Measurements from ENCODE around the gene HEMK1. TPM values are rescaled to one million over a fixed set of nuclear protein-coding genes. Genes with fewer than 3 reads are reported as not detected.

The HEMK1 gene
- total RNA-seq, 2 experiments from 2014 or later = 19.3 to 27.4 TPM

- intact Hi-C loops (cut with micrococcal nuclease; ENCODE audit: unreplicated experiment) = no loop called here
- Histone ChIP-seq H4K20me1 (ENCODE audit: insufficient read depth, low read length) (no peaks in the 10 kb centered on the region; the same call in 1 of the 2 replicates), H3K4me2 (ENCODE audit: low read length) (no peak overlapping the region), H2AFZ (ENCODE audit: low read length) (no peak overlapping the region), H3K9me3 (ENCODE audit: low read length) (no peaks in the 10 kb centered on the region), H3K27ac (ENCODE audit: low read depth, low read length, poor library complexity, severe bottlenecking) (no peak overlapping the region), H3K36me3 (ENCODE audit: insufficient read depth, low read length) (no peaks in the 10 kb centered on the region), H3K4me1 (ENCODE audit: insufficient read depth, low read length, poor library complexity, severe bottlenecking) (peaks cover 9% of the 10 kb centered on the region), H3K79me2 (ENCODE audit: insufficient read depth, low read depth, low read length) (no peaks in the 10 kb centered on the region), H3K9me2 (ENCODE audit: insufficient read depth, low read length) (no peaks in the 10 kb centered on the region), H3K4me3 (ENCODE audit: low read depth, low read length, poor library complexity, severe bottlenecking) (no peak overlapping the region)
- no TSS peak for BruUV-seq (replicated peaks)
- DNase-seq (ENCODE audit: low spot score) = no peak
- TF ChIP-seq CTCF (conservative IDR thresholded peaks at IDR 0.05; ENCODE audit: low read length) (no peak), EZH2phosphoT487 (IDR thresholded peaks at IDR 0.05; ENCODE audit: borderline replicate concordance, low read depth, low read length) (no peak)
- CTCF ChIA-PET (ENCODE audit: unreplicated experiment) = no interaction called here
- POLR2A ChIA-PET = interaction anchor here (0.9 kb wide), 1 partner anchor 89 kb away, joined by 4 read pairs; no protein-coding TSS in a partner anchor
Observed at GRCh38 chr3:50562861-50563260, 6.5 kb upstream of the HEMK1 start.

GRCh38 chr3:50563867-50564266 lies 5.5 kb upstream of the HEMK1 start:
- intact Hi-C loops (cut with micrococcal nuclease; ENCODE audit: unreplicated experiment) = no loop called here
- POLR2A ChIA-PET = interaction anchor here (0.9 kb wide), 1 partner anchor 88 kb away, joined by 4 read pairs; no protein-coding TSS in a partner anchor
- DNase-seq (ENCODE audit: low spot score) = no peak
- no TSS peak for BruUV-seq (replicated peaks)
- Histone ChIP-seq H3K4me3 (ENCODE audit: low read depth, low read length, poor library complexity, severe bottlenecking) (no peak overlapping the region), H2AFZ (ENCODE audit: low read length) (no peak overlapping the region), H4K20me1 (ENCODE audit: insufficient read depth, low read length) (no peaks in the 10 kb centered on the region; the same call in 1 of the 2 replicates), H3K36me3 (ENCODE audit: insufficient read depth, low read length) (no peaks in the 10 kb centered on the region), H3K4me1 (ENCODE audit: insufficient read depth, low read length, poor library complexity, severe bottlenecking) (peaks cover 15% of the 10 kb centered on the region), H3K4me2 (ENCODE audit: low read length) (no peak overlapping the region), H3K79me2 (ENCODE audit: insufficient read depth, low read depth, low read length) (no peaks in the 10 kb centered on the region), H3K27ac (ENCODE audit: low read depth, low read length, poor library complexity, severe bottlenecking) (no peak overlapping the region), H3K9me2 (ENCODE audit: insufficient read depth, low read length) (no peaks in the 10 kb centered on the region), H3K9me3 (ENCODE audit: low read length) (no peaks in the 10 kb centered on the region)
- CTCF ChIA-PET (ENCODE audit: unreplicated experiment) = no interaction called here
- TF ChIP-seq EZH2phosphoT487 (IDR thresholded peaks at IDR 0.05; ENCODE audit: borderline replicate concordance, low read depth, low read length) = no peak
- no peak for TF ChIP-seq CTCF (conservative IDR thresholded peaks at IDR 0.05; ENCODE audit: low read length)

- no peak overlapping the region for H3K27ac ChIP-seq (ENCODE audit: low read depth, low read length, poor library complexity, severe bottlenecking)
- BruUV-seq (replicated peaks) = no TSS peak
- ChIA-PET CTCF (ENCODE audit: unreplicated experiment) (no interaction called here), POLR2A (no interaction called here)
- no peaks in the 10 kb centered on the region; the same call in 1 of the 2 replicates for H4K20me1 ChIP-seq (ENCODE audit: insufficient read depth, low read length)
- no peak for DNase-seq (ENCODE audit: low spot score)
- no peak overlapping the region for H3K4me3 ChIP-seq (ENCODE audit: low read depth, low read length, poor library complexity, severe bottlenecking)
- H3K9me3 ChIP-seq (ENCODE audit: low read length) = no peaks in the 10 kb centered on the region
- H3K4me1 ChIP-seq (ENCODE audit: insufficient read depth, low read length, poor library complexity, severe bottlenecking) = peaks cover 15% of the 10 kb centered on the region
- no peak overlapping the region for H3K4me2 ChIP-seq (ENCODE audit: low read length)
- H3K9me2 ChIP-seq (ENCODE audit: insufficient read depth, low read length) = no peaks in the 10 kb centered on the region
- no peaks in the 10 kb centered on the region for H3K79me2 ChIP-seq (ENCODE audit: insufficient read depth, low read depth, low read length)
- H3K36me3 ChIP-seq (ENCODE audit: insufficient read depth, low read length) = no peaks in the 10 kb centered on the region
- no peak overlapping the region for H2AFZ ChIP-seq (ENCODE audit: low read length)
- intact Hi-C loops (cut with micrococcal nuclease; ENCODE audit: unreplicated experiment) = no loop called here
- TF ChIP-seq EZH2phosphoT487 (IDR thresholded peaks at IDR 0.05; ENCODE audit: borderline replicate concordance, low read depth, low read length) (no peak), CTCF (conservative IDR thresholded peaks at IDR 0.05; ENCODE audit: low read length) (no peak)
Observed at GRCh38 chr3:50564321-50564720, 5.0 kb upstream of the HEMK1 start.
